HepG2 (cell line): ENCODE results near the gene NCOA5. TPM values are rescaled to one million over a fixed set of nuclear protein-coding genes. Genes with fewer than 3 reads are reported as not detected.

Experiments
- ATF2 ChIP-seq: sonication (generic); formaldehyde crosslinking; IDR thresholded peaks from 2 replicates; pipeline ENCODE4 v1.4.0; 2020; ENCODE audit warnings: missing genetic modification reagents
- CCDC6 ChIP-seq: sonication (generic); formaldehyde crosslinking; IDR thresholded peaks from 2 replicates; pipeline ENCODE4 v1.8.1; 2022; ENCODE audit warnings: mild to moderate bottlenecking, missing genetic modification reagents, moderate library complexity
- CHD2 ChIP-seq: IDR thresholded peaks from 2 replicates; pipeline ENCODE4 v1.6.1; 2011; ENCODE audit warnings: low read depth, low read length, improper control_type of control experiment
- CHD4 ChIP-seq: fragments of 200-600 bp; sonication (generic); IDR thresholded peaks from 2 replicates; pipeline ENCODE4 v1.7.0; 2017; ENCODE audit warnings: mild to moderate bottlenecking, low read length, borderline replicate concordance
- HIC2 ChIP-seq: sonication (generic); formaldehyde crosslinking; IDR thresholded peaks from 2 replicates; pipeline ENCODE4 v1.9.0; 2022; ENCODE audit warnings: low read depth, missing genetic modification reagents
- NR2F6 ChIP-seq, 2 experiments: IDR thresholded peaks; 2 replicates each; pipeline ENCODE4 v1.6.1; 2016; ENCODE audit warnings: antibody characterized with exemption in 1 of 2, mild to moderate bottlenecking in 1 of 2
- PHF5A ChIP-seq: IDR thresholded peaks from one replicate; pipeline ENCODE4 v1.6.1; 2018; ENCODE audit warnings: low read depth, missing genetic modification reagents; ENCODE audit not compliant: unreplicated experiment
- PRDM15 ChIP-seq: sonication (generic); formaldehyde crosslinking; IDR thresholded peaks from 2 replicates; pipeline ENCODE4 v1.4.0; 2020; ENCODE audit warnings: missing genetic modification reagents
- STAG1 ChIP-seq: sonication (generic); formaldehyde crosslinking; IDR thresholded peaks from 2 replicates; pipeline ENCODE4 v1.4.0; 2020; ENCODE audit warnings: missing genetic modification reagents
- TFDP2 ChIP-seq: sonication (generic); formaldehyde crosslinking; IDR thresholded peaks from 2 replicates; pipeline ENCODE4 v1.4.0; 2020; ENCODE audit warnings: missing genetic modification reagents
- TMF1 ChIP-seq: sonication (generic); formaldehyde crosslinking; IDR thresholded peaks from 2 replicates; pipeline ENCODE4 v1.8.1; 2022; ENCODE audit warnings: low read depth, missing genetic modification reagents
- ZBTB25 ChIP-seq: IDR thresholded peaks from 2 replicates; pipeline ENCODE4 v1.6.1; 2018; ENCODE audit warnings: missing genetic modification reagents
- ZFP90 ChIP-seq: sonication (generic); formaldehyde crosslinking; IDR thresholded peaks from 2 replicates; pipeline ENCODE4 v1.8.0; 2022; ENCODE audit warnings: missing genetic modification reagents, mild to moderate bottlenecking, inconsistent platforms, borderline replicate concordance
- ZNF431 ChIP-seq: sonication (generic); formaldehyde crosslinking; IDR thresholded peaks from 2 replicates; pipeline ENCODE4 v1.9.0; 2022; ENCODE audit warnings: missing genetic modification reagents, low read depth, mild to moderate bottlenecking, borderline replicate concordance
- ZNF460 ChIP-seq: sonication (generic); formaldehyde crosslinking; IDR thresholded peaks from 2 replicates; pipeline ENCODE4 v1.5.1; 2020; ENCODE audit warnings: missing genetic modification reagents, mild to moderate bottlenecking, borderline replicate concordance
- ZNF577 ChIP-seq: sonication (generic); formaldehyde crosslinking; IDR thresholded peaks from 2 replicates; pipeline ENCODE4 v1.4.0; 2020; ENCODE audit warnings: mild to moderate bottlenecking, low read depth, missing genetic modification reagents, borderline replicate concordance
- polyA plus RNA-seq, 8 experiments: library from polyadenylated mRNA; depleted of rRNA in 3 of 8; stranded (reverse) in 7 of 8; unstranded in 1 of 8; fragments of >200 nt; fragmentation: Illumina TruSeq in 4 of 8; extraction: Trizol in 4 of 8; gene quantifications; 2 replicates each; pipeline versions ENCODE4 v1.2.1 to v1.2.3, GENCODE V29; 2011 to 2016; ENCODE audit warnings: low read depth in 4 of 8, missing spikeins in 1 of 8, mixed read lengths in 1 of 8; ENCODE audit not compliant: insufficient read depth in 1 of 8
- total RNA-seq, 5 experiments: library from RNA; depleted of rRNA; stranded (reverse); fragments of >200 nt; fragmentation: Illumina TruSeq; extraction: Trizol; gene quantifications; 2 replicates each; pipeline ENCODE4 v1.2.3, GENCODE V29; 2016; ENCODE audit warnings: low read depth in 1 of 5

NCOA5 gene
- total and polyA plus RNA-seq, 2 of the 13 experiments (the other 11 are each of a cell fraction or from before 2014, with no cell fraction given) = 16.5 to 28.4 TPM

GRCh38 chr20:46089417-46090388, at the start of gene NCOA5 (continued):
- TF ChIP-seq ZNF431 (CRISPR knock-in tag) (no peak; the same call in 1 of the 2 replicates), PHF5A (peak; percentile 99), TMF1 (CRISPR knock-in tag) (peak; percentile 99), ATF2 (peak; percentile 85), HIC2 (no peak; the same call in 1 of the 2 replicates), ZNF460 (CRISPR knock-in tag) (no peak), CCDC6 (CRISPR knock-in tag) (peak; percentile 95; the same call in 1 of the 2 replicates), CHD2 (peak; percentile 57), ZNF577 (CRISPR knock-in tag) (no peak), NR2F6 (IDR thresholded peaks at IDR 0.05) (0 out of 2 replicates have a peak, but pooled peaks have one; percentile 13), NR2F6 (CRISPR knock-in tag; IDR thresholded peaks at IDR 0.05) (peak; percentile 90), PRDM15 (CRISPR knock-in tag) (no peak; the same call in 1 of the 2 replicates), CHD4 (no peak), ZBTB25 (peak; percentile 96; the same call in 1 of the 2 replicates), STAG1 (CRISPR knock-in tag) (peak; percentile 64), TFDP2 (CRISPR knock-in tag) (peak; percentile 97), ZFP90 (CRISPR knock-in tag) (peak; percentile 79; the same call in 1 of the 2 replicates)
